Right renal pelvis (tissue), 4 donors: Measurements from ENCODE around the gene SLC52A3. TPM values are rescaled to one million over a fixed set of nuclear protein-coding genes. Genes with fewer than 3 reads are reported as not detected.

ENCODE experiments used
- DNase-seq, 4 donors: peaks; one replicate each; pipeline ENCODE4 v3.0.0-alpha.2; 2013; ENCODE audit warnings: low read depth in 4 of 4, low spot score in 3 of 4, missing footprints in 1 of 4
- polyA plus RNA-seq, 4 donors: library from polyadenylated mRNA; unstranded; fragments of 120-200 nt; gene quantifications; one replicate each; pipeline ENCODE4 v1.2.1, GENCODE V29; 2013; ENCODE audit not compliant: insufficient read length in 4 of 4

The SLC52A3 gene
- polyA plus RNA-seq, 4 donors = 3.7 to 6.4 (median 4.4) TPM

DNA sequence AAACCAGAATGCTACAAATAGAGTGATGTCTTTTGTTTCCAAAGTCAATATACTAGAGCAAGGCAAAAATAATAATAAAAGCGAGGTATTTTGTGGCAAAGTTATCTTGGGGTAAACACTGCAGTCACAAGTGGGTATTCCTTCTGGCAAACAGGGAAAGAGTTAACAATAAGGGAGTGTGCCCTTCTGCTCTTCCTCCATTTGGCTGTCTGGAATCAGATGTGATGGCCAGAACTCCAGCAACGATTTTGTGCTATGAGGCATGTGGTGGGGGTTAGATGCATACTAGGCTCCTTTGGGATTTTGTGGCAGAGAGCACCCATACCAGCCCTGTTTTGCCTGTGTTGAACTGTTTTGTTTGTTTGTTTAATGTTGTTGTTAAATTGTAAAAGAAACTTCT, 2.4 kb upstream of the SLC52A3 start:
- no peak for DNase-seq

DNA sequence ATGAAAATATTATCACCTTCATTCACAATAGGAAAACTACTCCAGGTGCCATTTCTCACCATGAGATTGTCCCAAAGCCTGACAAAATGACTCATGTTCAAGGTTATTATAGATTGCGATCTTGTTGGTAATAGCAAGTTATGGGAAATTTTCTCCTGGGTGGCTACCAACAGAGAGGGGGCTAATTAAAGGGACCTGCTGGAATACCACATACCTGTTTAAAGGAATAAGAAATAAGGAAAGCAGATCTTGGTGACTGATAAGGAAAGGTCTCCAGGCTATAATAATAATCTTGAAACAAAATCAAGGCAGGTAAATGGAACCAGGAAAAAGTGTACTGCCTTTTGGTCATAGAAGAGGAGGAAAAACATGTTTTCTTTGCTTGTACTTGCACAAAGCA, 1.4 kb downstream of the SLC52A3 start:
- no peak for DNase-seq

DNA sequence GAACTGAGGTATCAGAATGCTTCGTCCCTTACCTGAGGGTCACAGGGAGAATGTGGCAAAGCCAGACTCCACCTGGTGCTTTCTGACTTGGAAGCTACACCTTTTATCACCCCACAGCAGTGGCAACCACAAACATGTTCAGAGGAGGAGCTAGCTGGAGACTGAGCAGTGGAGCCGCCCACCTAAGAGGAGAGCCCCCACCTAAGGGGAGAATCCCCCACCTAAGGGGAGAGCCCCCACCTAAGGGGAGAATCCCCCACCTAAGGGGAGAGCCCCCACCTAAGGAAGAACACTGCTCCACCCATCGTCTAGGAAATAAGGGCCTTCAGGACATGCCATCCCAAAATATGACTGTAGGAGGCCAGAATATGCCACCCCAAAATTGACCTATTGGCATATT, 4.0 kb downstream of the SLC52A3 start:
- DNase-seq = no peak

DNA sequence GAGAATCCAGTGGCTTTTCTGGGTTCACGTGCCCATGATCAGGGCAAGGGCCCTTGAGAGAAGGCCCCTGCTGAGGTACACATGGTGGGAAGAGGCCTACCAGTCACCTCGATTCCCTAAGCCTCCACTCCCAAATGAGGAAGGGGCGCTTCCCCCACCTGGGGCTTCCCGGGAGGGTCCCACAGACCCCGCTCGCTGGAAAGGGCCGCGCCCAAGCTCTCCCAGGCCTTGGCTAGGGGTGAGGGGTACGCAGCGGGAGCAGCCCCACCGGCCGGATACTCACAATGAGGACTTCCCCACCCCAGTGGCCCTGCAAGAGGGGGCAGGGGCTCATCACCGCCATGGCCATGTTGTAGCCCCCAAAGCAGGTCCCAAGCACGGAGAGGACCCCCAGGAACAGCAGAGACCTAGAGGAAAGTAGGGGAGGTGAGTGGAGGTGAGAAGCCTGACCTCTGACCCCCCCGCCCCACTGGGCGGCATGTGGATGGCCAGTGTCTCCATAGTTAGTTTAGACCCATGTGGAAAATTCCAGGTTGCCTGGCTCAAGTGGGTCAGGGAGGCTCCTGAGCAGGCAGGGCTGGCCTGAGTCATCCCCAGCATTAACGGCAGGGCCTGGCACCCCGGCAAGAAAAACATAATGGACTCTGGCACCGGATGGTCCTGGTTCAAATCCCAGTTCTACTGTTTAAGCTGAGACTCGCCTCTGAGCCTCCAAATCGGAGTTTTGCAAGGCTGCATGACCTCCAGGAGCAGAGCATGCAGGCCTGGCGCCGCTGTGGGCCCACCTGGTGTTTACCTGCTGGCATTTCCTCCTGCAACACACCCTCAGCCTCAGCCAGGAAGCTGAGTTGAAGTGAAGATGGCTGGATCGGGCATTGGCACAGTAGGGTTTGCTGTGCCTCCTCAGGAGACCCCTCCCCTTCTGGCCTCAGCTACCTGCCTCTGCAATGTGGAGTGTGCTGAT, 6.6 kb downstream of the SLC52A3 start:
- DNase-seq = no peak

DNA sequence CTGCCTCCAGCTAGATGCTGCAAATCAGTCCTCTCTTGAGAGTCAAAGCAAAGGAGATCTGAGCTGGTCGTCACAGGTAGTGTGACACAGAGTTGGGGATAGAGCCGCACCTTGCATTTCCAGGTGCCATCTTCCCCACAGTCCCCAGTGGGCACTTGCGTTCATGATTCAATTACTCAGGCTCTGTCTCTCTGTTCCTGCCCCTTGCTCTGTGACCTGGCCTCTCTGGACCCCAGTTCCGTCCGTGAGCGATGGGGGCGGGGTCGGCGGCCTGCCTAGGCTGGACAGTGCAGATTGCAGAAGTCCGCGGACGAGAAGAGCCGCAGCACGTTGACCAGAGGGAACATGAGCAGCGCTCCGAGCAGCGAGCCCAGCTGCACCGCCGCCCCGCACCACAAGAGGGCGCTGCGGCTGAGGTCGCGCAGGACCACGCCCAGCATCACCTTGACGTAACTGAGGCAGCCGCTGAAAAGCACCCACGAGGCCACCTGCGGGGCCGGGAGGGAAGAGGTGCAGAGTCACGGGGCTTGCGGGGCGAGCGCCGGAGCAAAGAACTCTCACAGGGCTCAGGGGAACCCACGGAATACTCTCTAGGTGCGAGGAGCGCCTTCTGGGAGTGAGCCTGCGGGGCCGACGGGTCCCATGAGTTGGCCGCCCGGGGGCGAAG, 7.4 kb downstream of the SLC52A3 start:
- DNase-seq = peak in 1 of 4 donors; percentile 16

DNA sequence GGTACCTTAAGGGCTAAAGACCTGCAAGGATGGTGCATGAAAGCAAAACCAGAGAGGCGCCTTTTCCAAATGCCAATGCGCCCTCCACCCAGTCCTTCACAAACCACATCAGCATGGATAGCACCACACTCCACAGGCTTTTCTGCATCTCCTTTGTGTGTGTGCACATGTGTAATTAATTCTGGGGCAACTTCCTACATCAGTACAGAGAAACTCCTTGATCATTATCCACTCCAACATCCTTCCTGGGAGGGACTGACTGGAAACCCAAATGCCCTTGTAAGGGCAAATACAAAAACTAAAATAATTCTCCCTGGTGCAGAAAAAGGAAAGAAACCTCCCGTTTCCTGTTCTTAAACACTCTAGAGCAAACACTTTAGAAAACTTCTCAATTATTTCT, 10.8 kb downstream of the SLC52A3 start:
- DNase-seq = no peak

DNA sequence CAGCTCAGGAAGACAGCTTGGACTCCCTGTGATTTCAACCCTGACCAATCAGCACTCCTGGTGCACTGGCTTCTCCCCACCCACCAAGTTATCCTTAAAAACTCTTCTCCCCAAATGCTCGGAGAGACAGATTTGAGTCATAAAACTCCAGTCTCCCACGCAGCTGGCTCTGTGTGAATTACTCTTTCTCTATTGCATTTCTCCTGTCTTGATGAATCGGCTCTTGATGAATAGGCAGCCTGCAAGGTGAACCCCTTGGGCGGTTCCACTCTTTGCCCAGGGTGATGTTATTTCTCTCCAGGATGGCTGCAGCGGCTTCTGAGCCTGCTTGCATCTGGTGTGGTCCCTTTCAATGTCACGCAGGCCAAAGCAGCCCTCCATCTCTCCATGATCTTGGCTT, 12.4 kb downstream of the SLC52A3 start:
- DNase-seq = peak in 1 of 4 donors; percentile 33

DNA sequence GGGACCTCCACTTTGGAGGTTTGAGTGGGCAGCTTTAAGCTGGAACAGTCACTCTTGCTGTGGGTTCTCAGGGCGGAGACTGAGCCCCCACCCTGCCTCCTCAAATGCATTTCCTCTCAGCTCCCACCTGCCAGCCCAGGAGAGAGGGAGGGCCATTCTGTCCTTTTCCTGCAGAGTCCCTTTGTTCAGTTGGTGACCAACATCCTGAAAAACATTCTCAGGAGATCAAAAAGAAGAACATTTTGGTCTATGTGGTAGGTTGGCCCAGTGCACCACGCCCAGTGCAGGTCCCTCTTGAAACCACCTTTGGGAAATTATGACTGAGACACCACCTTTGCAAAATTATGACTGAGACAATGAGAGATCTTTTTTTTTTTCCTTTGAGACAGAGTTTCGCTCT, 13.4 kb downstream of the SLC52A3 start:
- DNase-seq = no peak

DNA sequence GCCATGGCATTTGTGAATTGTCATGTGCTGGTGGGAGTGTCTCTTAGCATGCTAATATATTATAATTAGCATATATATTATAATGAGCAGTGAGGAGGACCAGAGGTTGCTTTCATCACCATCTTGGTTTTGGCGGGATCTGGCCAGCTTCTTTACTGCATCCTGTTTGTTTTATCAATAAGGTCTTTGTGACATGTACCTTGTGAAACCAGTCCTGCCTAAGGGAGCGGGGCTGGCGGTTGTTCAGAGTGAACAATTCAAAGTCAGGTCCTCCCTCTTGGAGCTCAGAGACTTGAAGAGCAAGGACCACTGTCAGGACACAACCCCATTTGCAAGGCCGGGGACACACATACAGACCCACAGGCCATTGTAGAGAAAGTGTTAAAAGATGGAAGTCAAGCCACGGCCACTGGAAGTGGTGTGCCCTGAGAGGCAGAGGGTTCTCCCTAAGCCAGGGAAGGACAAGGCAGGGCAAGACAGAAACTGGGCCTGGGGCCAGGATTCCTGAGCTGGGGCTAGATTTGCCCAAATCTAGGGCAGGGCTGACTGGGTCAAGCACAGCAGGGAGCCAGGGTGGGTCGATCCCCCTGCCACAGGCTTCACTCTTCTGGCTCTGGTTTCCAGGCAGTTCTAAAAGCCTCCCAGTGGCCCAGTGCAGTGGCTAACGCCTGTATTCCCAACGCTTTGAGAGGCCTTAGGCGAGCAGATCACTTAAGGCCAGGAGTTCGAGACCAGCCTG, 14.2 kb downstream of the SLC52A3 start:
- DNase-seq = no peak

DNA sequence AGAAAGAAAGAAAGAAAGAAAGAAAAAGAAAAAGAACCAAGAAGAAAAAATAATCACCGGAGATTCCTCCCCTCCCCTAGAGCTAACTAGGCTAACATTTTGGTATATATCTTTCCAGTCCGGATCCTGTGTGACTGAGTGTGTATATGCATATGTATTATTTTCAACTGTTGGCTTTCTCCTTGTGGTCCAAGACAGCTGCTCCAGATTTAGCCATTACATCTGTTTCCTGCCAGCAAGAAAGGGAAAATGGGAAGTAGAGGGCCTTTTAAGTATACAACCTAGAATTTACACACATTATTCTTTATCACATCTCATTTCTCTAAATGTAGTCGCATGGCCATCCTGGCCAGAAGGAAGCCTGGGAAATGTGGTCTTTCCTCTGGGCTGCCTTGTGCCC, 15.2 kb downstream of the SLC52A3 start:
- no peak for DNase-seq

DNA sequence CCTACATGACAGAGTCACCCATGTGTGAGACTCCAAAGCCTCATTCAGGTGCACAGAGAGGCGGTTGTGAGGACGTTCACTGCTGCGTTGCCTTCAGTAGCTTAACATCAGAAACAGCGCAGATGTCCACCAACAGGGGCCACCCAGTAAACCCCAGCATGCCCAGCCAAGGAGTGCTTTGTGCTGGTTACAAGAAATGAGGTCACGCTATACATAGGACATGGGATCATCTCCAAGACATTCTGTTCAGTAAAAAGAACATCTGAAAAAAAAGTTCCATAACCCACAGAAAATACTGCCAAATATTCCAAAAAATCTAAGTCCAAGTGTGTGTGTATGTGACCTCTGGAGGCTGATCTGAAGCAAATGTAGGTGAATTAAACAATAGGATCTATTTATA, 16.0 kb downstream of the SLC52A3 start:
- no peak for DNase-seq

DNA sequence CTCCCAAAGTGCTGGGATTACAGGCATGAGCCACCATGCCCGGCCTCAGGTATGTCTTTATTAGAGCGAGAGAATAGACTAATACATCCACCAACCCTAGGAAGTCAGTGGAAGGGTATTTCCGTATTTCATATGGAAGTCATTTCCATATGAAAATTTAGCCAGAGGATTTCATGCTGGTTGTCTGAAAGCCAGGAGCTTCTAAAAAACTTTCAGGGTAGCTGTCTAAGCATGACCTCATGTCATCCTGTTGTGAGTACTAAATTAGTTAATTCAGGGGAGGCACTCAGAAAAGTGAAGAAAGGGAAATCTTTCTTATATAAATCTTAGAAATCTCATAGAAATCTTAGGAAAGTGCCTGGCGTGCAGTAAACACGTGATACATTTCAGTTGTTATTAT, 16.5 kb downstream of the SLC52A3 start:
- no peak for DNase-seq

DNA sequence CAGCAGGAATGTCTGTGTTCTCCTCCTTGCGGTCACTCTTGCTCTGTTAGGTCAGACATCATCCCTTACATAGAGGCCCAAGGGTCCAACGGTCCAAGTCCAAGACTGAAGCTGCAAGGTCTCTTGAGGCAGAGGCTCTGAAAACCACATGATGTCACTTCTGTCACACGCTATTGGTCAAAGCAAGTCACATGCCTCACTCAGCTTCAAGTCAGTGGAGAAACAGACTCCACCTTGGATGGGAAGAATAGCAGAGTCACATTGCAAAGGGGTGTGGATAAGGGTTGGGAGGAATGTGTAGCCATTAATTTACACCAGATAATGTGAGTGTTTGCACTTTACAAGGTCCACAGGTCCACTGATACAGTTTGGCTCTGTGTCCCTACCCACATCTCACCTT, 17.5 kb downstream of the SLC52A3 start:
- no peak for DNase-seq

DNA sequence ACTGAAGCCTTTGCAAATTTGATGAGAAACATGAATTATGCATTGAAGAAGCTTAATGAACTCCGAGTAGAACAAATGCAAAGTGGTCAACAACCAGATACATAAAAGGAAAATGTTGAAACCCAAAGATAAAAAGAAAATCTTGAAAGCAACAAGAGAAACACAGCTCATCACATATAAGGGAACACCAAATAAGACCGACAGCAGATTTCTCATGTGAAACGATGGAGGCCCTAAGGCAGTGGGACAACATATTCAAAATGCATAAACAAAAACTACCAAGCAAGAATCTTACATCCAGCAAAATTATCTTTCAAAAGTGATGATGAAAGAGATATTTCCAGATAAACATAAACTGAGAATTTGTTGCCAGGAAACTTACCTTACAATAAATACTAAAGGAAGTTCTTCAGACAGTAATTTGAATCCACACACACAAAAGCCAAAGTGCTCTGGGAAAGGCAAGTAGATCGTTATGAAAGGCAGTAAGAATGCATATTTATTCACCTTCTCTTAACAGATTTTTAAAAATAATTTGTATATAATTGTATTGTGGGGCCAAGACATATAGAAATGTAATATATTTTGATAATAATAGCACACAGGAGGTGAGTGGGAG, 22.5 kb downstream of the SLC52A3 start:
- DNase-seq = no peak

DNA sequence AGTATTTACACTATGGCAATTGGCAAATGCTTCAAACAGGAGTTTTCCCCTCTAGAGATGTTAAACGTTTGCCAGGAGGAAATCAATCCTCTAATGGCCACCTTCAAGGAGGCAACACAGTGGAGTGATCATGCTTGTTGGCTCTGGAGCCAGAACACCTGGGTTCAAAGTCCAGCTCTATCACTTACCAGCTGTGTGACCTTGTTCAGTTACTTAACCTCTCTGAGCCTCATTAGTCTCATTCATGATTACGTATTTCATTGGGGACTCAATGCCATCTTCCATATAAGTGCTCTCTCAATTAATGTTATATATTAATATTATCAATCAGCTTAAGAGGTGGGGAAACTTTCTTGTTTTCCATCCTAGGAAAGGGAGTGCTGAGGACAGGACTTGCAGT, 26.1 kb downstream of the SLC52A3 start:
- no peak for DNase-seq

DNA sequence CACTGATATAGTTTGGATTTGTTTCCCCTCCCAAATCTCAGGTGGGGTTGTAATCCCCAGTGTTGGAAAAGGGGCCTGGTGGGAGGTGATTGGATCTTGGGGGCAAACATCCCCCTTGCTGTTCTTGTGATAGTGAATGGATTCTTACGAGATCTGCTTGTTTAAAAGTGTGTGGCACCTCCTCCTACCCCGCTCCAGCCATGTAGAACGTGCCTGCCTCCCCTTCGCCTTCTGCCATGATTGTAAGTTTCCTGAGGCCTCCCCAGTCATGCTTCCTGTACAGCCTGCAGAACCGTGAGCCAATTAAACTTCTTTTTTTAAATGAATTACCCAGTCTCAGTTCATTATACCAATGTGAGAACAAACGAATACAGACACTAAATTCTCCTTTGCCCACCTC, 26.7 kb downstream of the SLC52A3 start:
- no peak for DNase-seq

DNA sequence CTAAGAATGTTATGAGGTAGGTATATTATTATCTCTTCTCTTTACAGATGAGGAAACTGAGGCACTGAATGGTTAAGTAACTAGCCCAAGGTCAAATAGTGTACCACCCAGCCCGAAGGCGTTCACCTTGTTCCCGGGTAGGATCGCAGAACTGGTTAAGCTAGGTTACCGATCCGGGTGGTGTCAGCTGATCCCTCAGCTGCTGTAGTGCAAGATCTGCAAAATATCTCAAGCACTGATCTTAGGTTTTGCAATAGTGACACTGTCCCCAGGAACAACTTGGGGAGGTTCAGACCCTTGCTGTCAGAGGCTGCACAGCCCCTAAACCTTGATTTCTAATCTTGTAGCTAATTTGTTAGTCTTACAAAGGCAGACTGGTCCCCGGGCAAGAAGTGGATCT, 28.1 kb downstream of the SLC52A3 start:
- DNase-seq = no peak

DNA sequence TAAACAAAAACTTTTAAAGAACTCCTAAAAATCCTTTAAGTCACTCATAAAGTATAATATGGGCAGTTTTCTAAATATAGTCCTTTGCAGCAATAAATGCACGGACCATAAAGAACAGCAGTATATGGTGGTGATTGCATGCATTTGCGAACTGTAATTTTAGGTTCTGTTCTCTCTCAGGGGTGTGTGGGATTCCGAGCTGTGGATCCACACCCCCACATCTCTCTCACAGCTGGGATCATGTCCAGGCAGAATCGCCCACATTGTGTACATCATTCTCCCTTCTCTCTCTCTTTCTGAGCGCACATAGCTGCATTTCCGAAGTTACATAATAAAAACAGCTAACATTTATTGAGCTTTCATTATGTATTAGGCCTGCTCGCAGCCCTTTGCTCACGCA, 28.6 kb downstream of the SLC52A3 start:
- no peak for DNase-seq

DNA sequence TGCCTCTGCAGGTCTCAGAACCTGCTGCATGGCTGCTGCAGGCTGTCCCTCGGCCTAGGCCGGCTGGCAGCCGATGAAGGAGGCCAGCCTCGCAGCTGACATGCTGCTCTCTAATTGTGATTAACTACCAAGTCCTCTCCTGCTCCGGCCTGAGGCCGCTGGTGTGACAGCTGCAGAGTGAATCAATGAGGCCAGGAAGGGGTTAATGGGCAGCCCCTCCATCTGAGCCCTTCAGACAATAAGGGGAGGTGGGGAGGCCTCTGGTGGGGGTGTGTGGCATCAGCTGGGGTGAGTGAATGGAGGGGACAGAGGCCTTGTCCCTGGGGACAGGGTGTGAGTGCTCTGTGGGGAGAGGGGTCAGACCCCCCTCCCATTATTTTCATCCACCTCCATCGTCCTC, 34.4 kb downstream of the SLC52A3 start:
- DNase-seq = no peak

DNA sequence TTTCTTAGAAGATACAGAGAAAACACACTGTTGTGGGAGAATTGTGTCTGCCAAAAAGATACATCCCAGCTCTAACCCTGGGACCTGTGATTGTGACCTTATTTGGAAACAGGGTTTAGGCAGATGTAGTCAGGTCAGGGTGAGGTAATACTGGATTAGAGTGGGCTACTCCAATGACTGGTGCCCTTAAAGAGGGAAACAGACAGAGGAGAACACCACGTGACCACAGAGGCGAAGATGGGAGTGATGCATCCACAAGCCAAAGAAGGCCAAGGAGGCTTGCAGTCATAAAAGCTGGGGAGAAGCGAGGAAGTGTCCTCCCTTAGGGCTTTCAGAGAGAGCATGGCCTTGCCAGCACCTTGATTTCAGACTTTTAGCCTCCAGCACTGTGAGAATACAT, 35.6 kb downstream of the SLC52A3 start:
- DNase-seq = no peak
